Measurements from ENCODE around the gene CAB39.

The CAB39 gene

GRCh38 chr2:230862292-230862691, 149.7 kb downstream of the CAB39 start:
- TF ChIP-seq, protein P1, sequence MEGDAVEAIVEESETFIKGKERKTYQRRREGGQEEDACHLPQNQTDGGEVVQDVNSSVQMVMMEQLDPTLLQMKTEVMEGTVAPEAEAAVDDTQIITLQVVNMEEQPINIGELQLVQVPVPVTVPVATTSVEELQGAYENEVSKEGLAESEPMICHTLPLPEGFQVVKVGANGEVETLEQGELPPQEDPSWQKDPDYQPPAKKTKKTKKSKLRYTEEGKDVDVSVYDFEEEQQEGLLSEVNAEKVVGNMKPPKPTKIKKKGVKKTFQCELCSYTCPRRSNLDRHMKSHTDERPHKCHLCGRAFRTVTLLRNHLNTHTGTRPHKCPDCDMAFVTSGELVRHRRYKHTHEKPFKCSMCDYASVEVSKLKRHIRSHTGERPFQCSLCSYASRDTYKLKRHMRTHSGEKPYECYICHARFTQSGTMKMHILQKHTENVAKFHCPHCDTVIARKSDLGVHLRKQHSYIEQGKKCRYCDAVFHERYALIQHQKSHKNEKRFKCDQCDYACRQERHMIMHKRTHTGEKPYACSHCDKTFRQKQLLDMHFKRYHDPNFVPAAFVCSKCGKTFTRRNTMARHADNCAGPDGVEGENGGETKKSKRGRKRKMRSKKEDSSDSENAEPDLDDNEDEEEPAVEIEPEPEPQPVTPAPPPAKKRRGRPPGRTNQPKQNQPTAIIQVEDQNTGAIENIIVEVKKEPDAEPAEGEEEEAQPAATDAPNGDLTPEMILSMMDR (conservative IDR thresholded peaks at IDR 0.05; ENCODE audit: low read depth, low read length) = no peak
- no peak for DNase-seq (ENCODE audit: low read depth)

GRCh38 chr2:230863031-230863430, 150.4 kb downstream of the CAB39 start:
- H3K4me3 ChIP-seq (ENCODE audit: low read depth, low read length) = no peak overlapping the region
- DNase-seq (ENCODE audit: low read depth) = no peak
- TF ChIP-seq, protein P1 (conservative IDR thresholded peaks at IDR 0.05; ENCODE audit: low read depth, low read length) = no peak

More at GRCh38 chr2:230862292-230862691, 149.7 kb downstream of the CAB39 start:
- no peak overlapping the region for H3K4me3 ChIP-seq (ENCODE audit: low read depth, low read length)

GRCh38 chr2:230863442-230864121, 150.9 kb downstream of the CAB39 start:
- TF ChIP-seq, protein P1 (conservative IDR thresholded peaks at IDR 0.05; ENCODE audit: low read depth, low read length) = no peak
- no peak for DNase-seq (ENCODE audit: low read depth)
- H3K4me3 ChIP-seq (ENCODE audit: low read depth, low read length) = no peak overlapping the region

GRCh38 chr2:230864122-230864604, 151.5 kb downstream of the CAB39 start:
- TF ChIP-seq, protein P1 (conservative IDR thresholded peaks at IDR 0.05; ENCODE audit: low read depth, low read length) = no peak
- peak overlapping the region; percentile 77 for H3K4me3 ChIP-seq (ENCODE audit: low read depth, low read length)
- DNase-seq (ENCODE audit: low read depth) = no peak

DNA sequence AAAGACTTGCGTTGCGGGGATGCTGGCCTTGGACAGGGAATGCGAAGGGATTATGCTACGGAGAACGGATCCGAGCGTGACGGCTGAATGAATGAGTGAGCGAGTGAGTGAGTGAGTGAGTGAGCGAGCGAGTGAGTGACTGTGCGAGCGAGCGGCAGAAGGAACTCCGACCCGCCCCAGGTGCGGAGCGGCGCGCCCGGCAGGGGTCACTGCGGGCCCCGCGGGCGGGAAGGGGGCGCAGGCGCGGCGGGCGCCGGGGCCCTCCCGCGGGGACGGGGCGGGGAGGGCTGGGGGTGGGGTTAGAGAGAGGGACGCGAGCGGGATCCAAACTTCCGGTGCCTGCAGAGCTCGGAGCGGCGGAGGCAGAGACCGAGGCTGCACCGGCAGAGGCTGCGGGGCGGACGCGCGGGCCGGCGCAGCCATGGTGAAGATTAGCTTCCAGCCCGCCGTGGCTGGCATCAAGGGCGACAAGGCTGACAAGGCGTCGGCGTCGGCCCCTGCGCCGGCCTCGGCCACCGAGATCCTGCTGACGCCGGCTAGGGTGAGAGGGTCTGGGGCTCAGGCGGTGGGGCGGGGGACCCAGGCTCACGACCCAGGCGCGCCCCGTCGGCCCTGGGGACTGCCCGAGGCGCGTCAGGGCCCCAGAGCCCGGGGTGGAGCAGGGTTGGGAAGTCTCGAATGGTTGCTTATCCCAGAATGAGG, 152.1 kb downstream of the CAB39 start, which contains the start of gene ITM2C:
ITM2C (plus strand) TSS at position 338 of the 702 bp plus-strand sequence; CDS start at position 422, 84 bp downstream.
- H3K4me3 ChIP-seq (ENCODE audit: low read depth, low read length) = peak within 1 kb of the TSS; percentile 77
- TF ChIP-seq, protein P1 (conservative IDR thresholded peaks at IDR 0.05; ENCODE audit: low read depth, low read length) = no peak
- DNase-seq (ENCODE audit: low read depth) = peak; percentile 53

DNA sequence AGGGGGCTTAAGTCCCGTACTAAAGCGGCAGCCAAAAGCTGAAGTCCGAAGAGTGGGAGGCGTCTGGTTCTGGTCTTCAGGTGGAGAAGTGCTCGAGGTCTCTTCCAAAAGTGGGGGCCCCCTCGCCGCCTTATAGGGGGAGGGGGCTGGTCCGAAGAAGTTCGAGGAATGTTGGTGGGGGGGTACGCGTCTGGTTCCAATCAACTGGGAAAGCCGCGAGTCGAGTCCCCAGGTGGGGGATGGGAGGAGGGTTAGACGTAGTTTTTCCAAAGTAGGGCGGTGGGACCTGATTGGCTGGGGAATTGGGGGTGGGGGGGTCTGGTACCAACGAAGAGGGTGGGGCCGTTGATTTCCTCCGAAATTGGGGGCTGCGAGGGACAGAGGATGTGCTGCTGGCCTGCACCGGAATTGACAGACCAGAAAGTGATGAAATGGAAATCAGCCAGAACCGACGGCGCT, 152.7 kb downstream of the CAB39 start:
- TF ChIP-seq, protein P1 (conservative IDR thresholded peaks at IDR 0.05; ENCODE audit: low read depth, low read length) = no peak
- H3K4me3 ChIP-seq (ENCODE audit: low read depth, low read length) = peak overlapping the region; percentile 77
- no peak for DNase-seq (ENCODE audit: low read depth)

Data from choroid plexus epithelial cell (primary cell).